ENCODE results near the gene AQP2. TPM values are rescaled to one million over a fixed set of nuclear protein-coding genes. Genes with fewer than 3 reads are reported as not detected.

The AQP2 gene
- total RNA-seq, 1 donor from 2014 or later = not detected

DNA sequence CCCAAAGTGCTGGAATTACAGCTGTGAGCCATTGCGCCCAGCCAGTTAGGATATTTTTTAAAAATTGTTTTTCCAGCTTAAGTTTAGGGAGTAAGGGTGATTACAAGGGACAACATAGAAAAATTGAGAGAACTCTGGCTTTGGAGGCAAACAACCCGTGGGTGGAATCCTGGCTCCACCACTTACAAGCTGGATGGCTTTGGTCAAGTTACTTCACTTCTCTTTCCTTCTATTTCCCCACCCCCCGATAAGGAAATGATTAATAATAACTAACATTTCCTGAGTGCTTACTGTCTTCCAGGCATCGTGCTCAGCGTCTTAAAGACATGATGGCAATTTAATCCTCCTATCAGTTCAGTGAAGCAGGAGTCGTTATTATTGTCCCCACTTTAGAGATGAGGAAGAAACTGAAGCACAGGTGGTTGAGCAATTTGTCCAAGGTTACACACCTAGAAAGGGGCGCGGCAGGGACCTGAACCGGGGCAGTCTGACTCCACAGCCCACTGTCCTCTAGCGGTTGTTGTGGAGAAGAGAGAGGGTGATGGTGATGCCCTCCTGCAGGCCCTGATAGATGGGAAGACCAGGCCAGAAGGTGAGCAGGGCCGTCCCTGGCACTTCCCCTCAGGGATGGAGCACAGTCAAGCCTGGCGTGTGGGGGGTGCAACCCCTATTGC lies 30.2 kb upstream of the AQP2 start:
- Mint-ChIP-seq H3K27me3 (ENCODE audit: unreplicated experiment) (no peaks in the 10 kb centered on the region), H3K4me3 (ENCODE audit: unreplicated experiment) (no peak overlapping the region), H3K9me3 (ENCODE audit: unreplicated experiment) (no peaks in the 10 kb centered on the region), H3K4me1 (ENCODE audit: unreplicated experiment) (peaks cover 2% of the 10 kb centered on the region), H3K36me3 (ENCODE audit: unreplicated experiment) (no peaks in the 10 kb centered on the region), H3K27ac (ENCODE audit: unreplicated experiment) (no peak overlapping the region)
- TF ChIP-seq CTCF (IDR thresholded peaks at IDR 0.05) = no peak
- DNase-seq (ENCODE audit: extremely low spot score, unreplicated experiment) = no peak

DNA sequence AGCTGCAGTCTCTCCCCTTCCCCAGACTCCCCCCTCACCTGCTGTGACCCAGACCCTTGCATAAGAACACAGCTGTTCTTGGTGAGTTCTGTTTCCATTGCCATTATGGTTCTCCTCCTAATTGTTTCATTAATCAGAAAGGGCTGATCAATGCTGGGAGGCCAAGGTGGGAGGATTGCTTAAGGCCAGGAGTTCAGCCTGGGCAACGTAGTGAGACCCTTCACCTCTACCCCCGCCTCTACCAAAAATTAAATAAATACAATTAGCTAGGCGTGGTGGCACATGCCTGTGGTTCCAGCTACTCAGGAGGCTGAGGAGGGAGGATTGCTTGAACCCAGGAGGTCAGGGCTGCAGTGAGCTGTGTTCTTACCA lies 29.6 kb upstream of the AQP2 start:
- H3K4me1 Mint-ChIP-seq (ENCODE audit: unreplicated experiment) = peaks cover 2% of the 10 kb centered on the region
- no peak overlapping the region for H3K27ac Mint-ChIP-seq (ENCODE audit: unreplicated experiment)
- no peaks in the 10 kb centered on the region for H3K27me3 Mint-ChIP-seq (ENCODE audit: unreplicated experiment)
- no peak overlapping the region for H3K4me3 Mint-ChIP-seq (ENCODE audit: unreplicated experiment)
- H3K9me3 Mint-ChIP-seq (ENCODE audit: unreplicated experiment) = no peaks in the 10 kb centered on the region
- no peak for TF ChIP-seq CTCF (IDR thresholded peaks at IDR 0.05)
- DNase-seq (ENCODE audit: extremely low spot score, unreplicated experiment) = no peak
- H3K36me3 Mint-ChIP-seq (ENCODE audit: unreplicated experiment) = no peaks in the 10 kb centered on the region

GRCh38 chr12:49921299-49921698 lies 29.2 kb upstream of the AQP2 start:
- Mint-ChIP-seq H3K36me3 (ENCODE audit: unreplicated experiment) (no peaks in the 10 kb centered on the region), H3K4me1 (ENCODE audit: unreplicated experiment) (peaks cover 2% of the 10 kb centered on the region), H3K4me3 (ENCODE audit: unreplicated experiment) (no peak overlapping the region), H3K27me3 (ENCODE audit: unreplicated experiment) (no peaks in the 10 kb centered on the region), H3K27ac (ENCODE audit: unreplicated experiment) (no peak overlapping the region), H3K9me3 (ENCODE audit: unreplicated experiment) (no peaks in the 10 kb centered on the region)
- DNase-seq (ENCODE audit: extremely low spot score, unreplicated experiment) = no peak
- no peak for TF ChIP-seq CTCF (IDR thresholded peaks at IDR 0.05)

- Mint-ChIP-seq H3K4me3 (ENCODE audit: unreplicated experiment) (no peak overlapping the region), H3K36me3 (ENCODE audit: unreplicated experiment) (no peaks in the 10 kb centered on the region), H3K4me1 (ENCODE audit: unreplicated experiment) (peaks cover 2% of the 10 kb centered on the region), H3K27ac (ENCODE audit: unreplicated experiment) (no peak overlapping the region), H3K27me3 (ENCODE audit: unreplicated experiment) (no peaks in the 10 kb centered on the region), H3K9me3 (ENCODE audit: unreplicated experiment) (no peaks in the 10 kb centered on the region)
- no peak for DNase-seq (ENCODE audit: extremely low spot score, unreplicated experiment)
- no peak for TF ChIP-seq CTCF (IDR thresholded peaks at IDR 0.05)
Measured at GRCh38 chr12:49921936-49922335, 28.6 kb upstream of the AQP2 start.

DNA sequence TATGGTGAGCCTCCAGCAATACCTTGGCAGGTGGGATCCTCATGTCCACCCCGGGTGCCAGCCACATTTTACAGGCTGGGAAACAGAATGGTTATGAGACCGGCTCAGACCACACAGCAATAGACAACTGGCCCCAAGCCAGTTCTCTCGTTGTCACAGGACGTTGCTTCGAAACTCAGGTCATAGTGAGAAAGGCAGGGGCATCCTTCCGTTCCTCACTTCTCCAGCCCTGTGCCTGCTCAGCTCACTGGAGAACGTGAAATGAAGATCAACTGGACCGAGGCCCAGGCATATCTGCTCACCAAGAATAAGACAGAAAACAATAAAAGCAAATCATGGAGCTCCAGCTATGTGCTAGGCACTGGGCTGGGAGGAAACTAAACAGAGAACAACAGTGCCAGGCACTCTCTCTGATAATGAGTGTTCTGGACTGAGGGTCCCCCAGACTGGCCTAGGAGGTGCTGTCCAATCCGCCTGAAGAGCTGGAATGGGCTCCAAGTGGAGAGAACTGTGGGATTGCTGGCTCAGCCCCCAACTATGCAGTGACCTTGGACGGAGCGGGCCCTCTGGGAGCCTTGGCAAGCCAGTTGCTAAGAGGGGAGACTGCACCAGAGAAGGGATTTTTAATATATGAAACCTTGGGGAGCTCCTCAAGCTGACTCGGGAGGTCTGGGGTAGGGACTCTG lies 28.0 kb upstream of the AQP2 start:
- Mint-ChIP-seq H3K4me1 (ENCODE audit: unreplicated experiment) (peaks cover 2% of the 10 kb centered on the region), H3K36me3 (ENCODE audit: unreplicated experiment) (no peaks in the 10 kb centered on the region), H3K27me3 (ENCODE audit: unreplicated experiment) (no peaks in the 10 kb centered on the region), H3K27ac (ENCODE audit: unreplicated experiment) (no peak overlapping the region), H3K9me3 (ENCODE audit: unreplicated experiment) (no peaks in the 10 kb centered on the region), H3K4me3 (ENCODE audit: unreplicated experiment) (no peak overlapping the region)
- no peak for DNase-seq (ENCODE audit: extremely low spot score, unreplicated experiment)
- TF ChIP-seq CTCF (IDR thresholded peaks at IDR 0.05) = no peak

All from osteocyte (in vitro differentiated cells).